ENCODE results near the gene AREL1. TPM values are rescaled to one million over a fixed set of nuclear protein-coding genes. Genes with fewer than 3 reads are reported as not detected.

Gene AREL1
- total RNA-seq, 1 donor from 2014 or later, result 53.2 TPM

DNA sequence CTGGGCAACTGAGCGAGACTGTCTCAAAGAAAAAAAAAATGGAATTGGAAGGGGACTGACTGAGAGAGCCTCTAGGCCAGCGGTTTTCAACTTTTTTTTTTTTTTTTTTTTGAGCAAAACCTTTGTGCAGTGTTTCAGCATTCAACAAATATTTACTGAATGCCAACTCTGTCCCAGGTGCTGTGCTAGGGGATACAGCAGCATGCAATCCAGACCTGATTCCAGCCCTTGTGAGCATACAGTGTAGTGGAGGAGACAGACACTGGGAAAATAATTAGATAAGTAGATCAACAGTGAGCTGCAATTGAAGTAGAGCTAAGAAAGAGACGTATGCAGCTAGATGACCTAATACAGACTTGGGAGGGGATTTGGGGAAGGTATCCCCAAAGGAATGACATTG, 77.0 kb downstream of the AREL1 start:
- no peak for DNase-seq

DNA sequence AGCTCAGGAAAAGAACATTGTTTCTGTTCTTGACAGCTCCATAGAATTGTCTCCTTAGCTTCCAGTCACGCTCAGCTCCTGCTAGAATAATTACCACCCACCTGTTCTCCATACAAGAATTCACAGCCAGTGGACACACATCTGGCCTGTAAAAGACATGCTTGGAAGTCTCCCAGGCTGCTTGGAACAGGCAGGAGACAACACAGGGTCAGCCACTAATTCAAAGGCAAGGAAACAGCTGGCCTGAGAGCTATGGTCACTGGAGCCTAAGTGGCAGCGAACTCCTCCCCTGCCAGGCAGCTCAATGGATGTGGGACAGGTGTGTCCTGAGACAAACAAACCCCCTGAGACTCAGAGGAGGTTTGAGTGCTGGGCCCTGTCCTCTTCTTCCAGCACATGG, 77.9 kb downstream of the AREL1 start:
- no peak for DNase-seq

DNA sequence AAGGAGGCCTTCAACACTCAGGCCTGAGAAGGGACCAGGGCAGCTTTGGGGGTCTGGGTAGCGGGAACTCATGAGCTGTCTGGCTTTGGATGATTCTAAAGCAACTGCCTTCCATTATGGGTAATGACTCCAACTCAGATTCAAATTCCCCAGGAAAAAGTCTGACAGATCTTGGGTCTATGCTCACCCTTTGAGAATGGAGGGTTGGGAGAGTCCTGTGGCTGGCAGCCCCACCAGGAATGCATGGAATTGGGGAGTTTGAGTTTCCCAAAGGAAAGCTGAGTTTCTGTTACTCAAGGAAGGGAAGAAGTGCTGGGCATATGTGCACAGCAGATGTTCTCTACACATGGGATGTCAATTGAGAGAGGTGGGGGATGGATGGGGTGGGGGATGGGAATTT, 78.4 kb downstream of the AREL1 start:
- DNase-seq, result no peak

DNA sequence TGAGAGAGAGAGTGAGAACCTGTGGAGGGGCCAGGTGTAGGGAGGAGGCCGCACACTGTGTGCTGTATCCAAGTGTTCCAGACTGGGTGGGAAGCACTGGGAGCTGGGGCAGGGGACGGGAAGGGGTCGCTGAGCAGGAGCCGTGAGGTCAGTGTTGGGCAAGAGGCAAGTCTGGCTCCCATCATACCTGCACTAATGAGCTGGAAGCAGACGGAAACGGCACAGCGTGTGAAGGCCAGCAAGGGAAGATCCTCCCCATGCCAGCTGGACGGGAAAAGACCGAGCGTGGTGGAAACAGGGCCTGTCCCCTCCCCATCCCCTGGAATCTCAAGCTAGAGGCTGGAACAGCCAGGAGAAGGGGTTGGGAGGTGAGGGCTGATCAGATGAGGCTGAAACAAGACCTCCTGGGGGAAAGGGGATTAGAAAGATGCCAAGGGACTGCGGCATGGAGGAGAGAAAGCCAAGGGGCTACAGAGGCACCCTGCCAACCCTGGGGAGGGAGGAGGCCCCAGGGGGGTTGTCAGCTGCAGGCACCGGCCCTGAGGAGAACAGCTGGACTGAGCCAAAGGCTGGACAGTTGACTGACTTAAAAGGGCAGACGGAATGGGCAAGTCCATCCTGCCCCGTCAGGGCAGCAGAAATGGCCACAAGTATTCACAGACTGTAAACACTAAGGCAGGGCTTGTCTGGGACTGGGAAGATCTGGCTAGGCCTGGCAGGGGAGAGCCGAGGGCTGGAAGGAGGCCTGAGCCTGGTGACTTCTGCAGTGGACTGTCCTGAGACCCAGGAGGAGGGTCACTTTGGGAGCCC, 81.8 kb downstream of the AREL1 start:
- no peak for DNase-seq

DNA sequence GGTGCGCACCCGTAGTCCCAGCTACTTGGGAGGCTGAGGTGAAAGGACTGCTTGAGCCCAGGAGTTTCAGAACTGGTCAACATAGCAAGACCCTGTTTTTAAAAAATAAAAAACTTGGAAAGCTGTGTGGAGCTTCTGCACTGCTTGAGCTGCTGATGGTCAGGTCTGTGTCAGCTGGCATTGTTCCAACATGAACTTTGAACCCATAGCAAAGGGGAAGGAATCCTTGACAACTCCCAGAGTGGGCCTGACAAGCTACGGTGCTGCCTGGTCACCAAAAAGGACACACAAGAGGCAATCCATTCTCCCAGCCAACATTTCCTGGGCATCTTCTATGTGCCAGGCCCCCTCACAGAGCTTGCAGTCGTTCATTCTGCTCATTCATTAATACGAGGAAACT, 84.5 kb downstream of the AREL1 start:
- no peak for DNase-seq

DNA sequence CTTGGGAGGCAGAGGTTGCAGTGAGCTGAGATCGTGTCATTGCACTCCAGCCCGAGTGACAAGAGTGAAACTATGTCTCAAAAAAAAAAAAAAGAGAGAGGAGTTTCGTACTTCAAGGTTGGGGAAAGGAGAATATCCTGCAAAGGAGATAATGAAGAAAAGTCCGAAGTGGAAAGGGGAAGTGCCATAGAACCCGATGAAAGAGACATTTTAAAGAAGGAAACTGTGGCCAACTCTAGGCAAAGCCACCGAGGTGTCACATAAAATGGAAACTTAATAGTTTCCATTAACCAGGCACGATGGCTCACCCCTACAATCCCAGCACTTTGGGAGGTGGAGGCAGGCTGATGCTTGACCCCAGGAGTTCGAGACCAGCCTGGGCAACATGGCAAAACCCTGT, 85.8 kb downstream of the AREL1 start:
- DNase-seq, result no peak

DNA sequence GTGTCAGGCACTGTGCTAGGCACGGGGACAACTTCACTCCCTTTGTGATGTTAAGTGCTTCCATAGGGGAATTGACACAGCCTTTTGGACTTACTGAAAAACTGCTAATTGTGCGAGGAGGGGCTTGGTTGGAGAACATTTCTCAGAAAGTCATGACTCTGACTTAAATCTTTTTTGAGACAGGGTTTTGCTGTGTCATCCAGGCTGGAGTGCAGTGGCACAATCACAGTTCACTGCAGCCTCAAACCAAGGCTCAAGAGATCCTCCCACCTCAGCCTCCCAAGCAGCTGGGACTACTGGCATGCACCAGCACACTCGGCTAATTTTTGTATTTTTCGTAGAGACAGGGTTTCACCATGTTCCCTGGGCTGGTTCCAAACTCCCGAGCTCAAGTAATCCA, 90.6 kb downstream of the AREL1 start:
- DNase-seq, result no peak

DNA sequence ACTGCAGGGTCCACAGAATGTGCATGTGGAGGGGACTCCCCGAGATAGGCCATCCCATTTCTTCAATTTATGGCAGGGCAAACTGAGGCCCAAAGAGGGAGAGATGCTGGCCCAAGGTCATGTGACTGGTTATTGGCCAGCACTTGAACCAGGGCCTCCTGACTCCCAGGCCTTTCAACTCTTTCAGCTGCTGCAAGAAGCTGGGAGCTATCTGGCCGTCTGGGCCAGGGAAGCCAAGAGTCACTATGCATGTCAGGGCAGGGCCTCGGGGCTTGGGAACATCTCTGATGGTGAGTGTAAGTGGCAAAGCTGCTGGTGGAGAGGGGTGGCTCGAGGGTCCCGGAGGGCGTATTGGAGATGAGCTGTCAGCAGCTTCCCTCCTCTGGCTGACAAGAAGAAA, 91.3 kb downstream of the AREL1 start:
- no peak for DNase-seq

DNA sequence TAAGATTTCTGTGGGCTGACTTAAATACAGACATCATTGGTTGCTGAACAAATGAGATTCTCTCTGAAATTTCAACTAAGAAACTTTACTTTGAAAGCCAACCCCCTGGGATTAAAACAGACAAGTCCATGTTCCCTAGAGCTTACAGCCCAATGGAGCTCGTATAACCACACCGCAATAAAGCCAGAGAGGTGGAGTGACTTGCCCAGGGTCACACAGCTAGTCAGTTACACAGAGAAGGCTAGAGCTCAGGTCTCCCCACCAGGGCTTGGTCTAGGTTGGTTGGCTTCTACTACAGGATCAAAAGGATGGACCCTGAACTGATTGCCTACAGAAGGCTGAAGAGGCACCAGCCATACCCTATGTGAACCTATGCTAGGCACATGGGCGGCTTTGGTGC, 92.0 kb downstream of the AREL1 start:
- DNase-seq, result no peak

DNA sequence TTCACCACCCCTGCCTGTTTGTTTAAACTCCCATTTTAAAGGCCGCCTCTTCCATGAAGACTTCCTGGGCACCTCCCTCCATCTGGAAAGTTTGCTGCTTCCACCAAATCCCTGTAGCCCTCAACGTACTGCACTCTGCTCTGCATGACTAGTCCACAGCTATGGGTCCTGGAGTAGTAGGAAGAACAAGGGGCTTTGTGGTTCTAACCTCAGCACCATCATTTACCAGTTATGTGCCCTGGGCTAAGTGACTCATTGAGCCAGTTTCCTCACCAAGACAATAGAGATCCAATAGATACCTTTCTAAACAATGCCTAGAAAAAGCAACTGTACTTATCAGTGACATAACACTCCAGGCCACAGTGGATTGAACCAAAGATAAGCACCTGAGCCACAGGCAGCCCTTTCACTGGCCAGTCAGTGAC, 92.4 kb downstream of the AREL1 start:
- no peak for DNase-seq

DNA sequence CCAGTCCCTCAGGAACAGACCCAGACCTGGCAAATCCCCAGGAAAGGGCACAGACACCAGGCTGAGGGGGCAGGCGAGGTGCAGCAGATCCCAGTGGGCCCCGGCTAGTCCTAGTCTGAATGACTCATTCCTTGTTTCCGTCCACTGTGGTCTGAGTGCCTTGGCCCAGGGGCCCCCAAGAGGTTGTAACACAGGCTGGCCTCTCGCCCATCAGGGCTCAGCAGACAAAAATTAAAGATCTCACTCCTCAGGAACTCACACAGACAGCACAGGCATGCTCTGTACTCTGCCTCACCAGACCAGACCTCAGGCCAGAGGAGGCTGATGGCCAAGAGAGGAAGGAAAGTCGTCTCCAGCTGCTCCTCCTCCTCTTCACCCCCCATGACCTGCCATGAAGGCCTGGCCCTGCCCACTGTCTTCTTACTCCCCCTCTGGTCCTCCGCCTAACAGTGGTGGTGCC, 93.2 kb downstream of the AREL1 start:
- no peak for DNase-seq

DNA sequence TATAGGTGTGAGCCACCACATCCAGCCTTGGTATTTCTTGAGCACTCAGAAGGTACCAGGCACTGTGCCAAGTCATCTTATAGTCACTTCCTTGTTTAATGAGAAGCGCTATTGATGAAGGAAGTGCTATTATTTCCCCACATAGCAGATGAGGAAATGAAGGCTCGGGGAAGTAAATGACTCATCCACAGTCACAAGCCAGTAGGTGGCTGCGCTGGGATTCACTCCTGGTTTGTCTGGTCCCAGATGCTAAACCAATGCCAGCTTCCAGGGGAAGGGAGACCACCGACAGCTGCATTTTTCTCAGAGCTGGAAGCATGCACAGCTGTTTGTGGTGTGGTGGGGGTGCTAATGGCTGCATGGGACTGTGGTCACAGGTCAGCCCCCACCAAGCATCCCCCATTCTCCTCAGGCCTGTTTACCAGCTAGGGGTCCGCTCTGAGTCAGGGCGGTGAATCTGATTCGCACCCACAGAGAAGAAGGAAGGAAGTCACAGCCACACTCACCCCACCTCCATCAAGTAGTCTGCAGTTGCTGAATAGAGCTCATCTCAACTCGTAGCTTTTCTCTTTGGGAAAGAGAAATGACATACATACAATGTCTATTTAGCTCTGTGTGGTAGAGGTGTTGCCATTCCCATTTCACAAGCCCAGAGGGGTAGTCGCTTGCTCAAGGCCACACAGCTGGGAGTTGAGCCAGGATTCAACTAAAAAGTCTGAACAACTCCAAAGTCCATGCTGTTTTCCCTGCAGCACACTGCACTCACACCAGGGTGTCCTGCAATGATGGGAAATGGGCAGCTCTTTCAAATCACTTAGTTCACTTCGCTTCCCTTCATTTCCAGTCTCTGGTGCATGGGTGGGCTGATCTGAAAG, 94.6 kb downstream of the AREL1 start:
- DNase-seq, result no peak

DNA sequence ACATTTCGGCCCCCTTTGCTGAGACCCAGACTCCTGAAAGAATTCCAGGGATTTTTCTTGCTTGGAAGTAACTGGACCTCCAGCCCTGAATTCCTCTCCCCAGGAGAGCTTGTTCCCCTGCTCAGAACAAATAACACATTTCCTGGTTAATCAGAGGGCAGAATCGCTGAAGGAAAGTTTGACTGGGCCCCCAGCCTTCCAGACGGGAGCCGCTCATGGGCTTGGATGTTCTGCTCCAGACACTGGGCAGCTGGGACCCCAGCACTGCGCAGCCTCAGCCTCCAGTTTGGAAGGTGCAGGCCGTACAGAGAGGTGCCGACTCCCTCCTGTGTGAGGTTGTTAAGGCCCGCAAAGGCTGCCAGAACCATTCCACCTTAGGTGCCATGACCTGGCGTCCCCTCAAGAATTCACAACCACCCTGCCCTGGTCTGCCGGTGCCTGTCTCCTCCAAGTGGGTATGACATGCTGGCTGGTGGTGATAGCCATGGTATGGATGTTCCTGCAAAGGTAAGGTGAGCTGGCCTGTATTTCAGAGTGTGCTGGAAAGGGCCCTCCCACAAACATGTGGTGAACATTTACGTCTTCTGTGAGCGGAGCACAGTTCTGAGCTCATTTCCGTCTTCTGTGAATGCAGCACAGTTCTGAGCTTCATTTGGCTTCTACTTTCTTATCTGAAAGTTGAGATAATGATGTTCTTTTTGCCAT, 95.7 kb downstream of the AREL1 start:
- no peak for DNase-seq

DNA sequence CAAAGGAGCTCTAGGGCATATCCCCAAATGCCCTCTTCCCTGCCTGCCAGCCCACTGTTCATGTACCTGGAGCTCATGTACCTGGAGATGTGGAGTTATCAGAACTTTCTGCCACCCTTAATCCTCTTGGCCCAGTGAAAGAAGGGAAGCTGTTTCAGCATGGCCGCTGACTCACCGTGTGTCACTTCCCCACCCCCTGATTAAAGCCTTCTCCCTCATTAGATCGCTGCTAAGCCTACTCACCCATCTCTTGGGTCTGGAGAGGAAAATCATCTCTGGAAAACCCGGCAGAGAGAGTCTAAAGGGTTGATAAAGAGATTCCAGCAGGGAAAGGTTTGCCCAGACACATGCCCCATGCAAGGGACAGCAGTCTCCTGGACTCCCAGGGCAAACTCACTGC, 96.4 kb downstream of the AREL1 start:
- no peak for DNase-seq

DNA sequence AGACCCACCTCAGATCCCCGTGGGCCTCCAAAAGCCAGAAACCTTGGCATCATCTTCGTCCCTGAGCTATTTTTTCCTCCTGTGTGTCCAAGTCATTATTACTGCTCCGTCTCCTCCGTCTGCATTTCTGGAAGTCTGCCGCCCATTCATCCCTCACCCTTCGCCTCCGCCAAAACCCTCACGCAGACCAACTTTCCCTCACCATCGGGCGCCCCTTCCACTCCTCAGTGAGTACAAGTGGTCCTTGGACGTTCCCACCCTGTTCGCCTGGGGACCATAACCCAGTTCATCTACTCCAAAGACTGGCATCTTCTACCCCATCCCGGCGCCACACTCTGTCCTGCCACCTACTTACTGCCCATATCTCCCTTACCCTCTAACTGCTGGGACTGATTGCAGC, 97.1 kb downstream of the AREL1 start:
- DNase-seq, result no peak

DNA sequence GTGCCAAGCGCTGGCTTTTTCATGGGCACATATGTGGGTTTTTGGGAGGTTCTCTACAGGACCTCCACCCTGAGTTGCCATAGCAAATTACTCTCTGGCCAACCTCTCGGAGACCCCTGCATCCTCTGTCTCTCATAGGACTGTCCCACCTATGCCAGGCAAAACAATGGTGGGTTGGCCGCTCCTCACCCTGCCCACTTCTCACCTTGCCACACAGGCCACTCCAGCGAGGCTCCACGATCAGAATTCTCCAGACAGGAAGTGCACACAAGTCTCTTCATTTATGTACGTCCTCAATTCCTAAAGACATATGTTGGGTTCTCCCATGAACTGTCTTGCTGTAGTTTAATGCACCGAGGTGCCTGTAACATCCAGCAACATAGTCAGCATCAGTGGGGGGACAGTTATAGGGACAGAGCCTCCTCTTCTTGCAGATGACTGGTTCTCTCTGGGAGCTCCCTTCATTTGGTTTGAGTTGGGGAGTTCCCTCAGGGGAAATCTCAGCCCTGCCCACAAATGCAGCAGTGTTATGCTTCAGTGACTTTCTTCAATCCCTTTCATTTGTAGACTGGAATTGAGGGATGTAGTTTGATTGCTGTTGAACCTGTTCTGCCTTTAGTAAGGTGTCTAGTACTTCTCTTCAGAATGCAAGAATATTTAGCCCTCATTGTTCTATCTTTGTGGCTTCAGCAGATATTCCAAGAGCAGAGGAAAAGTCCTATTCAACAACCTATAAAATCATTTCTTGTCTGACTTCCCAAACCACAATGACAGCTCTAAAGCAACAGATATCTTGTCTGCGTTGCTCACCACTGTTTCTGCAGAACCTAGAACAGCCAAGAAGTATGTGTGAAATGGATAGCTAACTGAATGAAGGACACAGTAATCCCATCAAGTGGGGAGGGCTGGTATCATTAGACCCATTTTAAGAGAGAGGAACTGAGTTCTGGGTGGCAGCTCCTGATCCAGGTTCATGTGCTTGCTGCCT, 98.1 kb downstream of the AREL1 start:
- no peak for DNase-seq

DNA sequence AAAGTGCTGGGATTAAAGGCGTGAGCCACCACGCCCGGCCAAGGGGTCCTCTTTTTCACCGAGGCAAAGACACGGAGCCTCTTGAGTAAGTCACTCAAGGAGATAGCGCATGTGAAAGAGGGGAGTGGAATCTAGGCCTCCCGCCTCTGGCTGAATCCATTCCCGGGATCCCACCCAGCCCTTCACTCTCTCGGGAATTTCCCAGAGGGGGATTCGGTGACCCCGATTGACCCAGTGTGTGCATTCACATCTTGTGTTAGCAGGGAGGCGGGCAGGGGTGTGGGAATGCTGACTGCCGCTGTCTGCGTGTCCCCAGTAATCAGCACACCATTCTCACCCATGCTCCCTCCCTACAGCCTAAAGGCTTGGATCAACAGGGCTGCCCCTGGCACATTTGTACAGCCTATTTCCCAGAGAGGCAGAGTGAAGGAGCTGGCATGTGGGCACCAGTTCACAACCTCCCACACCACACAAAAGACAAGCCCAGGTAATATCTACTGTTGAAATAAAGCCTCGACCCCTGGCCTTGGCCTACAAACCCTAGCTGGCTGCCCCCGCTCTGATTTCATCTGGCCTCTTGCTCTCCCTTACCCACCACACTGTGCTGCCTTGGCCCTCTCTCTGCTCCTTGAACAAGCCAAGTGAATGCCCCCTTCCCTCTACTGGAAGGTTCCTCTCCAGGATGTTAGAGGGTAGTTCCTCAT, 99.5 kb downstream of the AREL1 start:
- no peak for DNase-seq

DNA sequence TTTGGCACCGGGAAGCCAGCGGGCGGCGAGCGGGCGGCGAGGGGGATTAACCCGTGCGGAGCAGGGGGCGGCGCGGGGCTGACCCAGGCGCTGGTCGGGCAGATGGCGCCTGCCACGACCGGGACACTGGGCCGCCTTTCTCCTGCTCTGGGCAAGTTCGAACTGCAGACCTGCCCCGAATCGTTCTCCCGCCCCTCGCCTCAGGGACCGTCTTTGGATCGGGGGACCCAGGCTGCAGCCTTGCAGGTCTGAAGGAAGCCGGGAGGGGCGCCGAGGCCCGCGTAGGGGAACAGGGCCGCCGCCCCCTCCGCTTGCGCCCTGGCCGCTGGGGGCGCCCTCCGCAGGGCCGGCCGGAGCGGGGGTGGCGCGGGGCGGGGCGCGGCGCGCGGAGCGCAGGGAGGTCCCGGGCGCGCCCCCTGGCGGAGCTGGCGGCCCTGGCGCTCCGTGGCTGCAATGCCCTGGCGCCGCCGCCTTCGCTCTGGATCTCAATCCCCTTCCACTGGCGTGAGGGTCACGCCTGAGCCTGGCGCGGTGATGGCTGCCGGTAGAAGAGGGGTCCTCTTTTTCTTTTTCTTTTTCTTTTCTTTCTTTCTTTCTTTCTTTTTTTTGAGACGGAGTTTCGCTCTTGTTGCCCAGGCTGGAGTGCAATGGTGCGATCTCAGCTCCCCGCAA, 100.4 kb downstream of the AREL1 start:
- DNase-seq, result peak; percentile 22

DNA sequence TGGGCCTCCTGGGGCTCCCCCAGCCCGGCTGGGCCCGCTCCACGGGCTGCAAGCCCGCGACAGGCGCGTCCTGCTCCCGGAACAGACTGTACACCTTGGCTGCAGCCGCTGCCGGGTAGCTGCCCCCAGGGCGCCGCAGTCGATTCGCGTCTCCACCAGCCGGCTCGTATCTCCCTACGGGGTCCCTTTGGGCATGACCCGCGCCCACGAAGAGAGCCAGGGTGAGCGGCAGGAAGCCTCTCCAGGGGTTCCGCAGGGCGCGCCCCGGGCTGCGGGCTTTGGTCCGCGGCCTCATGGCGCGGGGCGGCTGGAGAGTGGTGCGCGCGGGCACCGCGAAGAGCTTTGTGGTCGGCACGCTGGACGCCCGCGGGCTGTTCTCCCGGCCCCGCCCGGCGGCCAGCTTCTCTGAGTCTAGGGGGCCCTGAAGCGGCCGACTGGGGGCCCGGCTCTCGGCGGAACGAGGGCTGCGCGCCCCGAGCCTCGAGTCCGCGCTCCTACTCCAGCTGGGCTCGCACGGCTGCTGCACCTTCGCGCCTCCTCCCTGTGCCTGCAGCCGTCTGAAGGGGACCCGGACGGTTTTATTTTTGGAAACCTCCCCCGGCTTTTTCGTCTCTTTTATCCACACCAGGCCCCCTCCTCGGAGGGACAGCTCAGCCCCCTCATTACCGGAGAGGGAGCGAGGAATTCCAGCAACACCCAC, 101.1 kb downstream of the AREL1 start, which contains the start of gene LTBP2:
TSS of gene LTBP2 (minus strand) at position 588 of the 700 bp plus-strand sequence. CDS start at position 295, 293 bp downstream.
- no peak for DNase-seq

Data from occipital lobe (tissue), 2 donors.